Uterus (tissue), 4 donors: ENCODE data around the gene F5. TPM values are rescaled to one million over a fixed set of nuclear protein-coding genes. Genes with fewer than 3 reads are reported as not detected.
"Not testable (repeated sequence)": the region's sequence is repeated elsewhere in the genome, so short reads cannot be mapped to it uniquely, and the experiment has no call there.

Source experiments
- DNase-seq, 2 donors: peaks; one replicate each; pipeline ENCODE4 v3.0.0-alpha.2; 2019 to 2020
- H3K27ac ChIP-seq, 2 donors: fragments of 200-600 bp; sonication (generic); 1 replicate in 1 of 2; 2 replicates in 1 of 2; pipeline ENCODE4 v1.5.1; 2016 to 2018
- H3K27me3 ChIP-seq, 2 donors: fragments of 200-600 bp; sonication (generic); one replicate each; pipeline ENCODE4 v1.5.1; 2018 to 2019; ENCODE audit warnings: control low read depth in 1 of 2
- H3K36me3 ChIP-seq, 2 donors: fragments of 200-600 bp; sonication (generic); one replicate each; pipeline ENCODE4 v1.5.1; 2019; ENCODE audit warnings: control low read depth in 1 of 2
- H3K4me1 ChIP-seq, 2 donors: fragments of 200-600 bp; sonication (generic); one replicate each; pipeline ENCODE4 v1.5.1; 2018 to 2019; ENCODE audit warnings: control low read depth in 1 of 2
- H3K4me3 ChIP-seq, 2 donors: fragments of 200-600 bp; sonication (generic); 1 replicate in 1 of 2; 2 replicates in 1 of 2; pipeline ENCODE4 v1.5.1; 2018 to 2019; ENCODE audit warnings: mild to moderate bottlenecking in 1 of 2
- H3K9me3 ChIP-seq, 2 donors: fragments of 200-600 bp; sonication (generic); one replicate each; pipeline ENCODE4 v1.5.1; 2019; ENCODE audit warnings: control low read depth in 1 of 2
- POLR2A ChIP-seq, 2 donors: fragments of 450-650 bp; IDR thresholded peaks; one replicate each; pipeline ENCODE4 v1.6.1; 2016; ENCODE audit warnings: antibody characterized with exemption in 2 of 2, mild to moderate bottlenecking in 1 of 2, moderate library complexity in 1 of 2
- intact Hi-C: fragments of 100-400 bp; cut with DNase I; formaldehyde crosslinking; loops from one replicate; pipeline ENCODE4 v1.15.1; 2023; ENCODE audit warnings: low total_unique reads
- total RNA-seq, 4 donors: library from RNA; depleted of rRNA in 3 of 4; stranded (reverse); fragments of >200 nt in 3 of 4; gene quantifications; one replicate each; pipeline versions ENCODE4 v1.1.0 to v1.2.4, GENCODE V29; 2014 to 2023
- TF ChIP-seq, protein P1 (sequence below), 4 experiments: fragments of 200-600 bp in 2 of 4; fragments of 450-650 bp in 2 of 4; sonication (generic) in 2 of 4; IDR thresholded peaks; one replicate each; pipeline ENCODE4 v1.5.1; 2016 to 2019; ENCODE audit warnings: antibody characterized with exemption in 4 of 4, mild to moderate bottlenecking in 2 of 4, moderate library complexity in 1 of 4
- donor health status: DM: yes; HTN: yes; CAD: no.

The F5 gene
- total RNA-seq, 4 donors from 2014 or later = under 0.01 to 1.3 (median 0.43) TPM; not detected in 1

DNA sequence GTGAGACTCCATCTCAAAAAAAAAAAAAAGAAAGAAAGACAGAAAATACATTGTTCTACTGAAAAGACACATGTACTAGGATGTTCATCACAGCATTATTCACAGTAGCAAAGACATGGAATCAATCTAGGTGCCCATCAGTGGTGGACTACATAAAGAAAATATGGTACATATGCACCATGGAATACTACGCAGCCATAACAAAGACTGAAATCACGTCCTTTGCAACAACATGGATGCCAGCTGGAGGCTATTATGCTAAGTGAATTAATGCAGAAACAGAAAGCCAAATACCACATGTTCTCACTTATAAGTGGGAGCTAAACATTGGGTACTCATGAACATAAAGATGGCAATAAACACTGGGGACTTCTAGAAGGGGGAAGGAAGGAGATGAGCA lies 51.6 kb downstream of the F5 start:
- Histone ChIP-seq H3K4me3 (no peak overlapping the region), H3K27ac (no peak overlapping the region), H3K4me1 (no peaks in the 10 kb centered on the region), H3K9me3 (no peaks in the 10 kb centered on the region), H3K27me3 (no peaks in the 10 kb centered on the region), H3K36me3 (no peaks in the 10 kb centered on the region)
- DNase-seq = no peak
- TF ChIP-seq, protein P1, sequence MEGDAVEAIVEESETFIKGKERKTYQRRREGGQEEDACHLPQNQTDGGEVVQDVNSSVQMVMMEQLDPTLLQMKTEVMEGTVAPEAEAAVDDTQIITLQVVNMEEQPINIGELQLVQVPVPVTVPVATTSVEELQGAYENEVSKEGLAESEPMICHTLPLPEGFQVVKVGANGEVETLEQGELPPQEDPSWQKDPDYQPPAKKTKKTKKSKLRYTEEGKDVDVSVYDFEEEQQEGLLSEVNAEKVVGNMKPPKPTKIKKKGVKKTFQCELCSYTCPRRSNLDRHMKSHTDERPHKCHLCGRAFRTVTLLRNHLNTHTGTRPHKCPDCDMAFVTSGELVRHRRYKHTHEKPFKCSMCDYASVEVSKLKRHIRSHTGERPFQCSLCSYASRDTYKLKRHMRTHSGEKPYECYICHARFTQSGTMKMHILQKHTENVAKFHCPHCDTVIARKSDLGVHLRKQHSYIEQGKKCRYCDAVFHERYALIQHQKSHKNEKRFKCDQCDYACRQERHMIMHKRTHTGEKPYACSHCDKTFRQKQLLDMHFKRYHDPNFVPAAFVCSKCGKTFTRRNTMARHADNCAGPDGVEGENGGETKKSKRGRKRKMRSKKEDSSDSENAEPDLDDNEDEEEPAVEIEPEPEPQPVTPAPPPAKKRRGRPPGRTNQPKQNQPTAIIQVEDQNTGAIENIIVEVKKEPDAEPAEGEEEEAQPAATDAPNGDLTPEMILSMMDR (IDR thresholded peaks at IDR 0.05) = no peak
- intact Hi-C loops = no loop called here

DNA sequence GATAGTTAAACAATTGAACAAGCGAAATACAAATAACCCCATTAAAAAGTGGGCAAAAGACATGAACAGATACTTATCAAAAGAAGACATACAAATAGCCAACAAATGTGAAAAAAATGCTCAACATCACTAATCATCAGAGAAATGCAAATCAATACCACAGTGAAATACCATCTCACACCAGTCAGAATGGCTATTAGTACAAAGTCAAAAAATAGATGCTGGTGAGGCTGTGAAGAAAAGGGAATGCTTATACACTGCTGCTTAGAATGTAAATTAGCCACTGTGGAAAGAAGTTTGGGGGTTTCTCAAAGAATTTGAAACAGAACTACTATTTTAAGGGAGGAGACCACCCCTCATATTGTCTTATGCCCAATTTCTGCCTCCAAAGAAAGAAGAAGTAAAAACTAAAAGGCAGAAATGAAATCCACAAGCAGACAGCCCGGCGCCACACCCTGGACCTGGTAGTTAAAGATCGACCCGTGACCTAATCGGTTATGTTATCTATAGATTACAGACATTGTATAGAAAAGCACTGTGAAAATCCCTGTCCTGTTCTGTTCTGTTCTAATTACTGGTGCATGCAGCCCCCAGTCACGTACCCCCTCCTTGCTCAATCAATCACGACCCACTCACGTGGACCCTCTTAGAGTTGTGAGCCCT lies 52.6 kb downstream of the F5 start:
- H3K9me3 ChIP-seq, H3K4me1 ChIP-seq, intact Hi-C loops, DNase-seq, H3K4me3 ChIP-seq, H3K36me3 ChIP-seq, H3K27ac ChIP-seq, H3K27me3 ChIP-seq: not testable (repeated sequence)

DNA sequence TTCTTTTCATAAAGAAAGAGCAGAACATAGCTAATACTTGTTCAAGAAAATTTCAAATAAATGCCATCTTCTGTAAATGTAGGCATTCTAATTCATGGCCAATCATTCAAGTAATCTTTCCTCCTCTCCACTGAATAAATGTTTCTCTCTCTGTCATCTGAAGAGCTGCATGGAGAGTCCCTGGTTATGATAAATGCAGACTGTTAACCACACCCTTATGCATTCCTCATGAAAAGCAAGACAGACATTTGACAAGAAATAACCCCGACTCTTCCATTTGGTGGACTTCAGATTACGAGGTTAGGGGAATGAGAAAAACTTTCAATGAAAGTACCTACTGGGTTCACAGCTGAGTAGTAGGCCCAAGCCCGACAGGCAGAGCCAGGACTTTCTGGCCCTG lies 55.8 kb downstream of the F5 start:
- intact Hi-C loops = no loop called here
- H3K4me1 ChIP-seq = no peaks in the 10 kb centered on the region
- H3K27me3 ChIP-seq = no peaks in the 10 kb centered on the region
- TF ChIP-seq, protein P1 (IDR thresholded peaks at IDR 0.05) = no peak
- no peak for TF ChIP-seq POLR2A (IDR thresholded peaks at IDR 0.05)
- H3K36me3 ChIP-seq = no peaks in the 10 kb centered on the region
- no peaks in the 10 kb centered on the region for H3K9me3 ChIP-seq
- no peak overlapping the region for H3K4me3 ChIP-seq
- no peak for DNase-seq
- H3K27ac ChIP-seq = no peak overlapping the region

DNA sequence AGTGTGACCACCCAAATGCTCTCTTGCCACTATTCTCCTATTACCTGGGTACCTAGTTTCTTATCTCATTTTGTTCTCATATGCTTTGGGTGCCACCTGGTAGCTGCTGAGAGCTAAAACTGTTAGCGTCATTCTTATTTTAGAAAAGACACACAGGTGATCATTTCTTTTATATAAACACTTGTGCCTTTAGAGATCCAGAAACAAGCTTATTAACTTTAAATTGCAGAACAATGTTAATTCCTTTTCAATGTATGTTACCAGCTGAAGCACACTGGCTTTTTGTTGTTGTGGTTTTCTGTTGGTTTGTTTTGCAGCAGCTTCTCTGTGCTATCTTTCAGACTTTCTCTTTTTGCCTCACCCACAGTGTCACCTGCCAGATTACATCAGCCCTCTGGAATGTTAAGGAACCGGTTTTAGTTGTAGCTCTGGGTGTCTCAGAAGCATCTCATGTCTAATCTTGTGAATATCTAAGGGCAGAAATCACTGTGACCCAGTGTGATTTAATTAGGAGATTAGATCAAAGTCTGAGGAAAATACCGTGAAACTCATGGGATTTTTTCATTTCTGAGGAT lies 57.1 kb downstream of the F5 start:
- Histone ChIP-seq H3K27me3 (no peaks in the 10 kb centered on the region), H3K9me3 (no peaks in the 10 kb centered on the region), H3K36me3 (no peaks in the 10 kb centered on the region), H3K27ac (no peak overlapping the region), H3K4me3 (no peak overlapping the region), H3K4me1 (no peaks in the 10 kb centered on the region)
- intact Hi-C loops = no loop called here
- DNase-seq = no peak
- no peak for TF ChIP-seq POLR2A (IDR thresholded peaks at IDR 0.05)
- TF ChIP-seq, protein P1 (IDR thresholded peaks at IDR 0.05) = no peak

DNA sequence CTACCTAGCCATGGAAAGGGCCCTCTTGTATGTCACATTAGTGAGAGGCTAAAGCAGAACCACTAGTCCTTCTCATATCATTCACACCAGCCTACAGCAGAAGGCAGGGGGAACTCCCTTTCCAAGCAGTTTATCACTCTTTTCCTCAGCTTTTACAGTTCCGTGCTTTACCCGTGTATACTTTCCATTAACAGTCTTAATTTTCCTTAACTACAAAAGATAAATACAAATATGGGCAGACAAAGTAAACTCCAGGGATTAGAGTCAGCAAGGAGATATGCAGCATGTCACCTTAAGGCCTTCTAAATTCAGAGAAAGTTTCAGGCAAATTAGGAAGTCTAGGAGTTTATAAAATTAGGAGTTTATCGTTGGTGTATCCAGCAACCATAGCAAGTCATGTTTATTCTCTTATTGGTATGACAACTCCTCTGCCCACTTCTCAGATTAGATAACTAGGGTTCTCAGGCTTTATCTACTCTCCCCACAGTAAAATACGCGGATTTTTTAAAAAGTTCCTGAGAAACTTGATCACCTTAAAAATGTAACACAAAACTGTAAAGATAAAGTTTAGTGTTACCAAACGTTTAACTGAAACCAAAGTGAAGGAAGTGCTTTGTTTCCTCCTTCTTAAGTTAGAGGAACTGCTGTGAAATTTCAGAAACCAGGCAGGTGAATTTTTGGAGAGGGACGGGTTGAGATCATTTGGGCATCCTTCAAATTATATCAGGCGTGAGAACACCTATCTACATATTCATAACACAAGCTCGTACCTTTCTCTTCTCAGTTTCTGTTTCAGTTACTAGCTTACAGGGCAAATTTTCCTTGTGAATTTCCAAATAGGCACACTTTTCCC lies 57.8 kb downstream of the F5 start:
- Histone ChIP-seq H3K4me3 (no peak overlapping the region), H3K4me1 (no peaks in the 10 kb centered on the region), H3K9me3 (no peaks in the 10 kb centered on the region), H3K27me3 (no peaks in the 10 kb centered on the region), H3K27ac (no peak overlapping the region), H3K36me3 (no peaks in the 10 kb centered on the region)
- intact Hi-C loops = no loop called here
- TF ChIP-seq POLR2A (IDR thresholded peaks at IDR 0.05) = no peak
- TF ChIP-seq, protein P1 (IDR thresholded peaks at IDR 0.05) = no peak
- DNase-seq = no peak
